Measurements from ENCODE around the gene DSCAML1. TPM values are rescaled to one million over a fixed set of nuclear protein-coding genes. Genes with fewer than 3 reads are reported as not detected.
A peak's percentile ranks its signal among the peaks of the same experiment; 100 is the strongest.

DSCAML1 gene
- total and polyA plus RNA-seq, 2 experiments from 2014 or later: not detected

GRCh38 chr11:117424781-117425180 lies 372.2 kb downstream of the DSCAML1 start:
- no peaks in the 10 kb centered on the region for H3K9me3 ChIP-seq (ENCODE audit: low read depth)
- H3K79me2 ChIP-seq (ENCODE audit: insufficient read depth): no peaks in the 10 kb centered on the region
- no peak overlapping the region for H3K4me2 ChIP-seq (ENCODE audit: unreplicated experiment)
- peak; percentile 80 for DNase-seq
- no peak overlapping the region for H2AFZ ChIP-seq
- no peak overlapping the region for H3K4me3 ChIP-seq
- H3K9me2 ChIP-seq (ENCODE audit: insufficient read depth): no peaks in the 10 kb centered on the region
- H3F3A ChIP-seq (ENCODE audit: insufficient read depth): no peaks in the 10 kb centered on the region
- H3K36me3 ChIP-seq (ENCODE audit: low read depth): no peaks in the 10 kb centered on the region
- H3K27me3 ChIP-seq (replicated peaks; ENCODE audit: insufficient read depth): peaks cover 10% of the 10 kb centered on the region
- no peak overlapping the region for H3K27ac ChIP-seq
- H3K9ac ChIP-seq: no peak overlapping the region
- TF ChIP-seq EZH2phosphoT487 (IDR thresholded peaks at IDR 0.05; ENCODE audit: insufficient read depth, low read depth) (no peak), EZH2 (IDR thresholded peaks at IDR 0.05; ENCODE audit: insufficient read depth, poor library complexity, severe bottlenecking) (no peak)
- H3K4me1 ChIP-seq (ENCODE audit: insufficient read depth): no peaks in the 10 kb centered on the region
- in situ Hi-C loops (cut with MboI): no loop called here
- WGBS, 2 experiments (ENCODE audit: low coverage in 1 of 2, low lambda C conversion rate in 2 of 2, missing lambda C conversion rate in 2 of 2): 21 to 22% methylated on average over 4 of the region's 4 CpGs
- no peaks in the 10 kb centered on the region for H4K20me1 ChIP-seq (ENCODE audit: insufficient read depth)

DNA sequence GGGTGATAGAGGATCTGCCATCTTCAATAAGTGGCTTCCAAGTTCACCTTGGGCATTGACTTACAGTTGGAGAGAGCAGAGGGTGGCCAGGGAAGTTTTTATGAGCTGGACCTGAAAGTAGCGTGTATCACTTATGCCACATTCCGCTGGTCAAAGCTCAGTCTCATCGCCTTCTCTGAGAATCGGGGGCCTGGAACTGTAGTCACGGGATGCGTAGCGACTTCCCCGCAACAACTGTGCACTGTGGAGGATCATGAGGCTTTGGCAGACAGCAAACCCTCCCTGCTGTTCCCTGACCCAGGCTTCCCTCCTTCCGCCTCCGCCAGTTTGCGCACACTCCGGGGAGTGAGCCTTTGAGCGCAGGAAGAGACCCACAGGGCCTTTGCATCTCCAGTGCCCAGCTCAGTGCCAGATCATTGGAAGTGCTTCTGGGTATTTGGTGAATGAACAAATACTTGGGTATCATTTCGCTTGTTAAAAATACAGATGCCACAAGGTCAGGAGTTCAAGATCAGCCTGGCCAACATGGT lies 373.9 kb downstream of the DSCAML1 start:
- no peak overlapping the region for H3K9ac ChIP-seq
- no peak overlapping the region for H3K4me2 ChIP-seq (ENCODE audit: unreplicated experiment)
- H3K79me2 ChIP-seq (ENCODE audit: insufficient read depth): no peaks in the 10 kb centered on the region
- H3K9me2 ChIP-seq (ENCODE audit: insufficient read depth): no peaks in the 10 kb centered on the region
- H3K9me3 ChIP-seq (ENCODE audit: low read depth): no peaks in the 10 kb centered on the region
- H3F3A ChIP-seq (ENCODE audit: insufficient read depth): no peaks in the 10 kb centered on the region
- H3K4me3 ChIP-seq: no peak overlapping the region
- H3K4me1 ChIP-seq (ENCODE audit: insufficient read depth): no peaks in the 10 kb centered on the region
- no peak overlapping the region for H3K27ac ChIP-seq
- no peak for TF ChIP-seq EZH2phosphoT487 (IDR thresholded peaks at IDR 0.05; ENCODE audit: insufficient read depth, low read depth)
- no peak for TF ChIP-seq EZH2 (IDR thresholded peaks at IDR 0.05; ENCODE audit: insufficient read depth, poor library complexity, severe bottlenecking)
- H3K27me3 ChIP-seq (replicated peaks; ENCODE audit: insufficient read depth): peaks cover 10% of the 10 kb centered on the region
- no peak overlapping the region for H2AFZ ChIP-seq
- H3K36me3 ChIP-seq (ENCODE audit: low read depth): no peaks in the 10 kb centered on the region
- no peaks in the 10 kb centered on the region for H4K20me1 ChIP-seq (ENCODE audit: insufficient read depth)
- in situ Hi-C loops (cut with MboI): no loop called here
- DNase-seq: no peak
- 80 to 85% methylated on average over 14 of the region's 14 CpGs for WGBS, 2 experiments (ENCODE audit: low coverage in 1 of 2, low lambda C conversion rate in 2 of 2, missing lambda C conversion rate in 2 of 2)

GRCh38 chr11:117421476-117421875 lies 375.5 kb downstream of the DSCAML1 start:
- no peaks in the 10 kb centered on the region for H3K4me1 ChIP-seq (ENCODE audit: insufficient read depth)
- H3K4me3 ChIP-seq: no peak overlapping the region
- no peak overlapping the region for H3K27ac ChIP-seq
- H3K79me2 ChIP-seq (ENCODE audit: insufficient read depth): no peaks in the 10 kb centered on the region
- no peaks in the 10 kb centered on the region for H3K36me3 ChIP-seq (ENCODE audit: low read depth)
- H3K4me2 ChIP-seq (ENCODE audit: unreplicated experiment): no peak overlapping the region
- no peaks in the 10 kb centered on the region for H3F3A ChIP-seq (ENCODE audit: insufficient read depth)
- 72 to 73% methylated on average over 7 of the region's 7 CpGs for WGBS, 2 experiments (ENCODE audit: low coverage in 1 of 2, low lambda C conversion rate in 2 of 2, missing lambda C conversion rate in 2 of 2)
- H3K9ac ChIP-seq: no peak overlapping the region
- no peaks in the 10 kb centered on the region for H3K9me2 ChIP-seq (ENCODE audit: insufficient read depth)
- DNase-seq: no peak
- no peaks in the 10 kb centered on the region for H3K9me3 ChIP-seq (ENCODE audit: low read depth)
- H2AFZ ChIP-seq: no peak overlapping the region
- in situ Hi-C loops (cut with MboI): no loop called here
- no peaks in the 10 kb centered on the region for H4K20me1 ChIP-seq (ENCODE audit: insufficient read depth)
- peaks cover 4% of the 10 kb centered on the region; the same call in 1 of the 2 replicates for H3K27me3 ChIP-seq (replicated peaks; ENCODE audit: insufficient read depth)
- no peak for TF ChIP-seq EZH2phosphoT487 (IDR thresholded peaks at IDR 0.05; ENCODE audit: insufficient read depth, low read depth)
- no peak for TF ChIP-seq EZH2 (IDR thresholded peaks at IDR 0.05; ENCODE audit: insufficient read depth, poor library complexity, severe bottlenecking)

GRCh38 chr11:117421041-117421440 lies 376.0 kb downstream of the DSCAML1 start:
- H4K20me1 ChIP-seq (ENCODE audit: insufficient read depth): no peaks in the 10 kb centered on the region
- H3F3A ChIP-seq (ENCODE audit: insufficient read depth): no peaks in the 10 kb centered on the region
- H3K4me3 ChIP-seq: no peak overlapping the region
- no peak overlapping the region for H3K9ac ChIP-seq
- no peak overlapping the region for H3K4me2 ChIP-seq (ENCODE audit: unreplicated experiment)
- no peak overlapping the region for H2AFZ ChIP-seq
- WGBS, 2 experiments (ENCODE audit: low coverage in 1 of 2, low lambda C conversion rate in 2 of 2, missing lambda C conversion rate in 2 of 2): 81 to 92% methylated on average over 12 to 13 of the region's 13 CpGs
- in situ Hi-C loops (cut with MboI): no loop called here
- no peaks in the 10 kb centered on the region for H3K79me2 ChIP-seq (ENCODE audit: insufficient read depth)
- H3K36me3 ChIP-seq (ENCODE audit: low read depth): no peaks in the 10 kb centered on the region
- H3K9me3 ChIP-seq (ENCODE audit: low read depth): no peaks in the 10 kb centered on the region
- no peak for TF ChIP-seq EZH2 (IDR thresholded peaks at IDR 0.05; ENCODE audit: insufficient read depth, poor library complexity, severe bottlenecking)
- TF ChIP-seq EZH2phosphoT487 (IDR thresholded peaks at IDR 0.05; ENCODE audit: insufficient read depth, low read depth): no peak
- H3K27me3 ChIP-seq (replicated peaks; ENCODE audit: insufficient read depth): peaks cover 4% of the 10 kb centered on the region; the same call in 1 of the 2 replicates
- no peaks in the 10 kb centered on the region for H3K9me2 ChIP-seq (ENCODE audit: insufficient read depth)
- no peaks in the 10 kb centered on the region for H3K4me1 ChIP-seq (ENCODE audit: insufficient read depth)
- H3K27ac ChIP-seq: no peak overlapping the region
- no peak for DNase-seq
